HepG2 (cell line): ENCODE results near the gene ERFL. TPM values are rescaled to one million over a fixed set of nuclear protein-coding genes. Genes with fewer than 3 reads are reported as not detected.

Experiments used
- ATAC-seq: fragments of 200-7000 bp; cut with Tn5 transposase; 3 replicates; pipeline ENCODE4 v1.9.1; 2020; ENCODE audit warnings: mild to moderate bottlenecking, moderate library complexity
- BruUV-seq: library from RNA; stranded (reverse); fragments of 400-500 nt; replicated peaks from 2 replicates; lab custom pipeline; 2021; lab: Mats Ljungman, UMichigan
- CTCF ChIA-PET: fragments of 300-600 bp; formaldehyde crosslinking; extraction: SDS; loops from one replicate; lab custom pipeline; 2021; ENCODE audit warnings: low total read pairs, inconsistent platforms, low intra/inter-chr PET ratio; lab: Yijun Ruan, JAX
- POLR2A ChIA-PET: fragments of 350-600 bp; sonication (Branson Sonifier 250); formaldehyde crosslinking; loops from one replicate; lab custom pipeline; 2020; ENCODE audit warnings: antibody characterized with exemption, inconsistent platforms; lab: Yijun Ruan, JAX
- DNase-seq: peaks from one replicate; pipeline ENCODE4 v3.0.0-alpha.2; 2015; ENCODE audit warnings: low spot score
- FAIRE-seq: peaks from 3 replicates; lab custom pipeline; 2011; peaks lifted over from hg19 to GRCh38; lab: Jason Lieb, UNC
- H2AFZ ChIP-seq: one replicate; pipeline ENCODE4 v1.6.1; 2011; ENCODE audit warnings: low read length, inconsistent platforms
- H3K27ac ChIP-seq: fragments of 300-600 bp; 3 replicates; pipeline ENCODE4 v1.8.0; 2011; ENCODE audit warnings: mixed run types, mild to moderate bottlenecking, mixed read lengths, low read length, inconsistent platforms; ENCODE audit not compliant: insufficient read depth; ENCODE audit errors: extremely low read length
- H3K27me3 ChIP-seq, 2 experiments: fragments of 200-600 bp in 1 of 2; 2 replicates in 1 of 2; 3 replicates in 1 of 2; pipeline versions ENCODE4 v1.6.0 to v1.8.0; 2011; ENCODE audit warnings: low read length in 2 of 2, mild to moderate bottlenecking in 2 of 2, moderate library complexity in 2 of 2, inconsistent platforms in 1 of 2; ENCODE audit not compliant: insufficient read depth in 2 of 2, control insufficient read depth in 1 of 2
- H3K36me3 ChIP-seq, 2 experiments: fragments of 200-600 bp in 1 of 2; replicated peaks in 1 of 2; 2 replicates in 1 of 2; 3 replicates in 1 of 2; pipeline versions ENCODE4 v1.5.1 to v1.8.0; 2011; ENCODE audit warnings: low read length in 2 of 2, inconsistent platforms in 1 of 2; ENCODE audit not compliant: insufficient read depth in 2 of 2, control insufficient read depth in 1 of 2
- H3K4me1 ChIP-seq: 2 replicates; pipeline ENCODE4 v1.5.1; 2012; ENCODE audit warnings: low read length, inconsistent platforms; ENCODE audit not compliant: insufficient read depth
- H3K4me2 ChIP-seq: 2 replicates; pipeline ENCODE4 v1.6.0; 2011; ENCODE audit warnings: low read depth, low read length, inconsistent platforms
- H3K4me3 ChIP-seq, 3 experiments: fragments of 200-600 bp in 1 of 3; sonication (generic), shearing (Covaris generic) in 1 of 3; replicated peaks in 1 of 3; 2 replicates each; pipeline ENCODE4 v1.5.1; 2011 to 2016; ENCODE audit warnings: low read length in 3 of 3, inconsistent platforms in 2 of 3, low read depth in 2 of 3, mild to moderate bottlenecking in 2 of 3, control low read depth in 1 of 3, mixed read lengths in 1 of 3; ENCODE audit not compliant: insufficient read depth in 1 of 3
- H3K79me2 ChIP-seq: one replicate; pipeline ENCODE4 v1.6.1; 2011; ENCODE audit warnings: low read length, inconsistent platforms; ENCODE audit not compliant: insufficient read depth
- H3K9ac ChIP-seq: 2 replicates; pipeline ENCODE4 v1.6.0; 2011; ENCODE audit warnings: mild to moderate bottlenecking, low read depth, low read length, inconsistent platforms; ENCODE audit not compliant: insufficient read depth
- H3K9me3 ChIP-seq: 2 replicates; pipeline ENCODE4 v1.5.1; 2012; ENCODE audit warnings: mild to moderate bottlenecking, low read length
- H4K20me1 ChIP-seq: 2 replicates; pipeline ENCODE4 v1.6.0; 2011; ENCODE audit warnings: inconsistent platforms, mild to moderate bottlenecking, low read length, moderate library complexity; ENCODE audit not compliant: insufficient read depth
- ARID3A ChIP-seq: IDR thresholded peaks from 2 replicates; pipeline ENCODE4 v1.6.1; 2012; ENCODE audit warnings: low read depth, low read length, improper control_type of control experiment
- ATM ChIP-seq: fragments of 450-650 bp; IDR thresholded peaks from 2 replicates; pipeline ENCODE4 v1.7.1; 2017; ENCODE audit warnings: mild to moderate bottlenecking, borderline replicate concordance
- BRCA1 ChIP-seq: sonication (generic); formaldehyde crosslinking; IDR thresholded peaks from 2 replicates; pipeline ENCODE4 v1.4.0; 2020; ENCODE audit warnings: missing genetic modification reagents
- CEBPB ChIP-seq: IDR thresholded peaks from 2 replicates; pipeline ENCODE4 v1.6.1; 2011; ENCODE audit warnings: low read depth, low read length, improper control_type of control experiment, borderline replicate concordance
- EEA1 ChIP-seq: sonication (generic); formaldehyde crosslinking; IDR thresholded peaks from 2 replicates; pipeline ENCODE4 v1.5.1; 2020; ENCODE audit warnings: mild to moderate bottlenecking, missing genetic modification reagents, borderline replicate concordance
- GABPA ChIP-seq, 2 experiments: IDR thresholded peaks; 2 replicates each; pipeline ENCODE4 v1.6.1; 2011 to 2016; ENCODE audit warnings: low read depth in 2 of 2, low read length in 1 of 2, missing biosample characterization in 1 of 2, missing genetic modification characterization in 1 of 2
- HNF1B ChIP-seq: sonication (generic); formaldehyde crosslinking; IDR thresholded peaks from 2 replicates; pipeline ENCODE4 v1.5.1; 2020; ENCODE audit warnings: mild to moderate bottlenecking, moderate library complexity, missing genetic modification reagents
- KDM6A ChIP-seq: IDR thresholded peaks from 2 replicates; pipeline ENCODE4 v1.6.1; 2016; ENCODE audit warnings: low read depth
- KLF12 ChIP-seq: sonication (generic); formaldehyde crosslinking; IDR thresholded peaks from 2 replicates; pipeline ENCODE4 v1.4.0; 2020; ENCODE audit warnings: missing genetic modification reagents, borderline replicate concordance
- KMT2A ChIP-seq: sonication (generic); formaldehyde crosslinking; IDR thresholded peaks from 2 replicates; pipeline ENCODE4 v1.4.0; 2020; ENCODE audit warnings: missing genetic modification reagents
- MXD4 ChIP-seq: IDR thresholded peaks from 2 replicates; pipeline ENCODE4 v1.6.1; 2016; ENCODE audit warnings: mild to moderate bottlenecking, missing biosample characterization, missing genetic modification reagents
- NCOA1 ChIP-seq: sonication (generic); formaldehyde crosslinking; IDR thresholded peaks from 2 replicates; pipeline ENCODE4 v1.9.0; 2021; ENCODE audit warnings: missing genetic modification reagents
- NFE2L2 ChIP-seq: fragments of 150-350 bp; IDR thresholded peaks from 2 replicates; pipeline ENCODE4 v1.6.1; 2014; ENCODE audit warnings: low read length
- RXRA ChIP-seq: sonication (generic); formaldehyde crosslinking; IDR thresholded peaks from 2 replicates; pipeline ENCODE4 v1.5.1; 2020; ENCODE audit warnings: missing genetic modification reagents
- ZBTB42 ChIP-seq: sonication (generic); formaldehyde crosslinking; IDR thresholded peaks from 2 replicates; pipeline ENCODE4 v1.5.0; 2020; ENCODE audit warnings: mild to moderate bottlenecking, missing genetic modification reagents
- ZFP82 ChIP-seq: sonication (generic); formaldehyde crosslinking; IDR thresholded peaks from 2 replicates; pipeline ENCODE4 v1.5.1; 2020; ENCODE audit warnings: mild to moderate bottlenecking, missing genetic modification reagents, borderline replicate concordance
- ZNF329 ChIP-seq: sonication (generic); formaldehyde crosslinking; IDR thresholded peaks from 2 replicates; pipeline ENCODE4 v1.9.0; 2021; ENCODE audit warnings: low read depth, mild to moderate bottlenecking, missing genetic modification reagents
- ZNF468 ChIP-seq: sonication (generic); formaldehyde crosslinking; IDR thresholded peaks from 2 replicates; pipeline ENCODE4 v1.8.0; 2022; ENCODE audit warnings: mild to moderate bottlenecking, moderate library complexity, missing genetic modification reagents
- ZNF564 ChIP-seq: sonication (generic); formaldehyde crosslinking; IDR thresholded peaks from 2 replicates; pipeline ENCODE4 v1.8.1; 2023; ENCODE audit warnings: mild to moderate bottlenecking, missing genetic modification reagents
- ZNF749 ChIP-seq: sonication (generic); formaldehyde crosslinking; IDR thresholded peaks from 2 replicates; pipeline ENCODE4 v1.8.0; 2022; ENCODE audit warnings: mild to moderate bottlenecking, missing genetic modification reagents, moderate library complexity, borderline replicate concordance
- ZNF790 ChIP-seq: sonication (generic); formaldehyde crosslinking; IDR thresholded peaks from 2 replicates; pipeline ENCODE4 v1.8.0; 2022; ENCODE audit warnings: missing genetic modification reagents, mild to moderate bottlenecking, borderline replicate concordance
- WGBS: methylation state at CpG from one replicate; pipeline ENCODE4 v1.1.6; 2017; ENCODE audit warnings: low lambda C conversion rate; 5-methylcytosine and 5-hydroxymethylcytosine counted together
- in situ Hi-C: cut with HindIII; loops from 2 replicates; pipeline ENCODE4 v1.10.0; 2017; ENCODE audit warnings: low pct_unique_long_range_greater_than_20kb; ENCODE audit not compliant: extremely low pct_ligation_motif_present
- intact Hi-C: fragments of 100-400 bp; cut with micrococcal nuclease; formaldehyde crosslinking; loops from one replicate; pipeline ENCODE4 v1.10.0; 2022; ENCODE audit not compliant: unreplicated experiment
- polyA plus RNA-seq, 8 experiments: library from polyadenylated mRNA; depleted of rRNA in 3 of 8; stranded (reverse) in 7 of 8; unstranded in 1 of 8; fragments of >200 nt; fragmentation: Illumina TruSeq in 4 of 8; extraction: Trizol in 4 of 8; gene quantifications; 2 replicates each; pipeline versions ENCODE4 v1.2.1 to v1.2.3, GENCODE V29; 2011 to 2016; ENCODE audit warnings: low read depth in 4 of 8, missing spikeins in 1 of 8, mixed read lengths in 1 of 8; ENCODE audit not compliant: insufficient read depth in 1 of 8
- total RNA-seq, 5 experiments: library from RNA; depleted of rRNA; stranded (reverse); fragments of >200 nt; fragmentation: Illumina TruSeq; extraction: Trizol; gene quantifications; 2 replicates each; pipeline ENCODE4 v1.2.3, GENCODE V29; 2016; ENCODE audit warnings: low read depth in 1 of 5

Gene ERFL
- total and polyA plus RNA-seq, 2 of the 13 experiments (the other 11 are each of a cell fraction or from before 2014, with no cell fraction given) = not detected

GRCh38 chr19:41958367-41959055, 30.3 kb upstream of the ERFL start:
- H3K27me3 ChIP-seq = no peaks in the 10 kb centered on the region; a peak in 1 of 5 replicates
- H3K27ac ChIP-seq = peak overlapping the region; percentile 73
- H3K79me2 ChIP-seq = no peaks in the 10 kb centered on the region
- H3K36me3 ChIP-seq = no peaks in the 10 kb centered on the region
- intact Hi-C loops (loop anchor here (10.0 kb wide), 1 partner anchor 164 kb away; the partner anchor contains the start of gene CEACAM3), in situ Hi-C loops (loop anchor here (5.0 kb wide), 1 partner anchor 76 kb away; the partner anchor contains the start of gene ARHGEF1)
- WGBS = under 1% methylated on average over 23 of the region's 43 CpGs
- ATAC-seq (peak; percentile 85), FAIRE-seq (no peak), DNase-seq (peak; percentile 64)
- ChIA-PET POLR2A (interaction anchor here (0.6 to 2.7 kb wide), 9 partner anchors 71 to 519 kb away, joined by 3 to 36 read pairs (median 5); partner anchors contain the start of gene RPS19), CTCF (interaction anchor here (1.3 kb wide), 1 partner anchor 166 kb away, joined by 5 read pairs; no protein-coding TSS in a partner anchor)
- H4K20me1 ChIP-seq = 0 out of 2 replicates have a peak, but pooled peaks cover 3% of the 10 kb centered on the region
- H3K9me3 ChIP-seq = no peaks in the 10 kb centered on the region
- peak overlapping the region; percentile 91 for H3K9ac ChIP-seq
- H3K4me3 ChIP-seq = peak overlapping the region; percentile 95 to 99 (median 98)
- TSS peak; percentile 89 for BruUV-seq
- no peak overlapping the region for H2AFZ ChIP-seq
- H3K4me1 ChIP-seq = peaks cover 32% of the 10 kb centered on the region
- peak overlapping the region; percentile 85 for H3K4me2 ChIP-seq
- TF ChIP-seq ZNF329 (CRISPR knock-in tag) = 0 out of 2 replicates have a peak, but pooled peaks have one; percentile 9
- TF ChIP-seq NFE2L2 = no peak
- TF ChIP-seq BRCA1 (CRISPR knock-in tag) = no peak
- no peak for TF ChIP-seq ZFP82
- TF ChIP-seq ZNF790 = no peak
- TF ChIP-seq ARID3A = no peak
- TF ChIP-seq ZBTB42 (CRISPR knock-in tag) = no peak
- no peak for TF ChIP-seq CEBPB
- TF ChIP-seq RXRA (CRISPR knock-in tag) = 0 out of 2 replicates have a peak, but pooled peaks have one; percentile 1
- no peak for TF ChIP-seq KMT2A (CRISPR knock-in tag)
- 0 out of 2 replicates have a peak, but pooled peaks have one; percentile 49 for TF ChIP-seq ZNF468 (CRISPR knock-in tag)
- no peak for TF ChIP-seq KDM6A (CRISPR knock-in tag)
- TF ChIP-seq EEA1 (CRISPR knock-in tag) = 0 out of 2 replicates have a peak, but pooled peaks have one; percentile 30
- no peak for TF ChIP-seq ATM
- no peak for TF ChIP-seq ZNF564 (CRISPR knock-in tag)
- peak; percentile 44 for TF ChIP-seq MXD4 (CRISPR knock-in tag)
- TF ChIP-seq GABPA (IDR thresholded peaks at IDR 0.05; ENCODE audit: low read depth, low read length) = no peak
- no peak for TF ChIP-seq GABPA (CRISPR knock-in tag; IDR thresholded peaks at IDR 0.05; ENCODE audit: low read depth)
- no peak for TF ChIP-seq NCOA1 (CRISPR knock-in tag)
- TF ChIP-seq KLF12 (CRISPR knock-in tag) = no peak
- no peak for TF ChIP-seq HNF1B (CRISPR knock-in tag)
- no peak for TF ChIP-seq ZNF749 (CRISPR knock-in tag)
